Tibial nerve (tissue), 4 donors: ENCODE measurements around the gene RREB1. TPM values are rescaled to one million over a fixed set of nuclear protein-coding genes. Genes with fewer than 3 reads are reported as not detected.

Experiments
- DNase-seq, 2 donors: peaks; one replicate each; pipeline ENCODE4 v3.0.0-alpha.2; 2019; ENCODE audit warnings: low spot score in 2 of 2
- H3K27ac ChIP-seq, 4 donors: fragments of 200-600 bp; sonication (generic) in 3 of 4; one replicate each; pipeline ENCODE4 v1.5.1; 2017 to 2019; ENCODE audit warnings: mild to moderate bottlenecking in 1 of 4
- H3K27me3 ChIP-seq, 2 donors: fragments of 200-600 bp; sonication (generic) in 1 of 2; one replicate each; pipeline versions ENCODE4 v1.5.1 to v1.6.0; 2017 to 2019
- H3K36me3 ChIP-seq, 3 donors: fragments of 200-600 bp; sonication (generic); one replicate each; pipeline ENCODE4 v1.5.1; 2018 to 2019
- H3K4me1 ChIP-seq, 4 donors: fragments of 200-600 bp; sonication (generic) in 3 of 4; one replicate each; pipeline ENCODE4 v1.5.1; 2017 to 2019
- H3K4me3 ChIP-seq, 4 donors: fragments of 200-600 bp; sonication (generic) in 3 of 4; one replicate each; pipeline ENCODE4 v1.5.1; 2017 to 2019; ENCODE audit warnings: mild to moderate bottlenecking in 1 of 4, moderate library complexity in 1 of 4
- H3K9me3 ChIP-seq, 4 donors: fragments of 200-600 bp; sonication (generic) in 3 of 4; one replicate each; pipeline ENCODE4 v1.5.1; 2017 to 2019
- EP300 ChIP-seq, 2 donors: sonication (generic); formaldehyde crosslinking; IDR thresholded peaks; one replicate each; pipeline ENCODE4 v1.6.1; 2017; ENCODE audit warnings: antibody characterized with exemption in 2 of 2, mild to moderate bottlenecking in 1 of 2
- POLR2A ChIP-seq, 2 donors: fragments of 450-650 bp; IDR thresholded peaks; one replicate each; pipeline ENCODE4 v1.6.1; 2017; ENCODE audit warnings: antibody characterized with exemption in 2 of 2, mild to moderate bottlenecking in 2 of 2, moderate library complexity in 2 of 2
- WGBS, 2 donors: methylation state at CpG; one replicate each; pipeline ENCODE4 v1.1.5; 2018; 5-methylcytosine and 5-hydroxymethylcytosine counted together
- total RNA-seq, 4 donors: library from RNA; depleted of rRNA; stranded (reverse); fragments of >200 nt; gene quantifications; one replicate each; pipeline ENCODE4 v1.1.0, GENCODE V29; 2016
- TF ChIP-seq, protein P1 (sequence below), 5 experiments: fragments of 200-600 bp in 3 of 5; fragments of 450-650 bp in 2 of 5; sonication (generic) in 3 of 5; IDR thresholded peaks; one replicate each; pipeline ENCODE4 v1.5.1; 2016 to 2019; ENCODE audit warnings: antibody characterized with exemption in 5 of 5, mild to moderate bottlenecking in 3 of 5, moderate library complexity in 2 of 5

The RREB1 gene
- total RNA-seq, 4 donors from 2014 or later, result 32.3 to 61.5 (median 36.3) TPM

DNA sequence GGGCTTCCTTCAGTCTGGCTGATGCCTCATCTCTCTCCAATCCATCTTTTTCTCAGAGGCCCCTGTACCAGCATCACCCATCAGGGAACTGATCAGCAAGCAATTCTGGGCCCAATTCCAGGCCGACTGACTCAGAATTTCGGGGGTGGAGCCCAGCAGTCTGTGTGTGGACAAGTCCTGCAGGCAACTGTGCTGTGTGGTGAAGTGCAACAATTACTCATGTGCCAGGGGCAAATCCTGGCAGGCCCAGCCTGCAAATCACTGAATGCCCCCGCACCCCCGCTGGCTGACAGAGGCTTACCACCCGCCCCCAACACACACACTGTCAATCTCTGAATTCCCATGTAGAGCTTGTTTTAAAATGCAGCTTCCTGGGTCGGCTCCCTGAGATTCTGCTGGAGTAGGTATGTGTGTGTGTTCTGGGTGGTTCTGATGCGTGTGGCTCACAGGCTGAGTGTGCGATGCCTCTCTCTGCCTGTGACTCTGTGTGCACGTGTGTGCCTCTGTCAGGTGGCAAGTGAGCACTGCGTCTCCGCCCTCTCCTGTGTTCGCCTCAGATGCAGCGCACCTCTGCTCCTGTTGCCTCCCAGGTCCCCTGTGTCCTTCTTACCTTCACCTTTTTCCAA, 159.8 kb downstream of the RREB1 start:
- Histone ChIP-seq H3K4me3 (no peak overlapping the region), H3K27ac (no peak overlapping the region), H3K36me3 (peaks cover 0 to 5% (median 0%) of the 10 kb centered on the region in 3 donors), H3K4me1 (peaks cover 0 to 8% (median 0%) of the 10 kb centered on the region in 4 donors), H3K27me3 (no peaks in the 10 kb centered on the region), H3K9me3 (no peaks in the 10 kb centered on the region)
- no peak for TF ChIP-seq EP300 (IDR thresholded peaks at IDR 0.05)
- no peak for TF ChIP-seq POLR2A (IDR thresholded peaks at IDR 0.05)
- TF ChIP-seq, protein P1, sequence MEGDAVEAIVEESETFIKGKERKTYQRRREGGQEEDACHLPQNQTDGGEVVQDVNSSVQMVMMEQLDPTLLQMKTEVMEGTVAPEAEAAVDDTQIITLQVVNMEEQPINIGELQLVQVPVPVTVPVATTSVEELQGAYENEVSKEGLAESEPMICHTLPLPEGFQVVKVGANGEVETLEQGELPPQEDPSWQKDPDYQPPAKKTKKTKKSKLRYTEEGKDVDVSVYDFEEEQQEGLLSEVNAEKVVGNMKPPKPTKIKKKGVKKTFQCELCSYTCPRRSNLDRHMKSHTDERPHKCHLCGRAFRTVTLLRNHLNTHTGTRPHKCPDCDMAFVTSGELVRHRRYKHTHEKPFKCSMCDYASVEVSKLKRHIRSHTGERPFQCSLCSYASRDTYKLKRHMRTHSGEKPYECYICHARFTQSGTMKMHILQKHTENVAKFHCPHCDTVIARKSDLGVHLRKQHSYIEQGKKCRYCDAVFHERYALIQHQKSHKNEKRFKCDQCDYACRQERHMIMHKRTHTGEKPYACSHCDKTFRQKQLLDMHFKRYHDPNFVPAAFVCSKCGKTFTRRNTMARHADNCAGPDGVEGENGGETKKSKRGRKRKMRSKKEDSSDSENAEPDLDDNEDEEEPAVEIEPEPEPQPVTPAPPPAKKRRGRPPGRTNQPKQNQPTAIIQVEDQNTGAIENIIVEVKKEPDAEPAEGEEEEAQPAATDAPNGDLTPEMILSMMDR (IDR thresholded peaks at IDR 0.05), result no peak
- WGBS, 2 donors, result 55 to 61% methylated on average over 13 of the region's 13 CpGs
- DNase-seq, result peak in 1 of 2 donors; percentile 65

DNA sequence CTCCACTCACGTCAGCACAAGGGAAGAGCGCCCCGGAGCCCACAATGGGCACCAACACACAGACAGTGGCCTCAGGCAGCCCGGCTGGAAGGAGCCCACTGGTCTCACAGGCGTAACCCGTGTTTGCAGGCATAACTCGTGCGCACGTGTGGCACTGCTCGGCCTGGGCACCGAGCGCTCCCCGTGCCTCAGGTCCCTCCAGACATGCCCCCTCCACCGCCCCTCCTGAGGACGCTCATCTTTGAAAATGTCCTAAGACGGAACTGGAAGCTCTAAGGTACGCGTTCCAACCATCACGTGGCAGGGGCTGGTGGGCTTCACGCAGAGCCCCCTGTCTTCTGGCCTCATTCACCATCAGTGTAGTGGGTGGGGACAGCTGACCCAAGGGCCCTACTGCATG, 160.6 kb downstream of the RREB1 start:
- Histone ChIP-seq H3K36me3 (peaks cover 0 to 5% (median 0%) of the 10 kb centered on the region in 3 donors), H3K27ac (no peak overlapping the region), H3K27me3 (no peaks in the 10 kb centered on the region), H3K4me1 (peaks cover 0 to 8% (median 0%) of the 10 kb centered on the region in 4 donors), H3K4me3 (no peak overlapping the region), H3K9me3 (no peaks in the 10 kb centered on the region)
- no peak for DNase-seq
- WGBS, 2 donors, result 89 to 94% methylated on average over 18 to 20 of the region's 20 CpGs
- TF ChIP-seq EP300 (IDR thresholded peaks at IDR 0.05), result no peak
- TF ChIP-seq POLR2A (IDR thresholded peaks at IDR 0.05), result no peak
- TF ChIP-seq, protein P1 (IDR thresholded peaks at IDR 0.05), result no peak

DNA sequence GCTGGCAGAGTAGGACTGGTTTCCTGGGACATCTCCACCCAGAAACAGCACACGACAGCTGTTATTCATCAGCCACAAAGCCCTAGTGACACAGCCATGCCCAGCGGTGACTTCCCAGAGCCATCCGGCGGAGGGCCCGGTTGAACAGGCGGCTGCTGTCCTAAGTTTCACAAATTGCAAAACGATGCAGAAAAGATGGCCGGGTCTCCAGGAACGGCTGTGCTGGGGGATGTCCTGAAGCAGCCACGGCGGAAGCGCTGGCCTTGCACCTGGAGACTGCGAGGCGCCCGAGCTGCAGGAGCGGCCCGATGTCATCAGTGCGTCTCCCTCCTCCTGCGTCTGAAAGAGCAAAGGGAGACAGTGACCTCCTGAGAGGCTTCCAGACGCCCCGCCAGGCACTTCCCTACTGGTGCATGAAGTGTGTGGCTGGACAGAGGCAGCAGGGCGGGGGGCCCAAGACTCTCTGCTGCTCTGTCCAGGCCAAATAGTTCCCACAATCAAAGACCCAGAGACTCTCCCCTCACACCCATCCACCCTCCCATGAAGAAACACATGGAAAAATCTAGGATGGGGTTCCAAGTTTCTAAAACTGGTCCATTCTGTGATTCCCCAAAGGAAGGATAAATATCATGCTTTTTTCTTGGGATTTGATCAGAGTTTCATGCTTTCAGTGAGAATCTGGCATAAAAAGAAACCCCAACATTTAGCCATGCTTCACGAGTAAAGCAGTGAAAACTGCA, 161.2 kb downstream of the RREB1 start:
- Histone ChIP-seq H3K27ac (no peak overlapping the region), H3K36me3 (peaks cover 0 to 5% (median 0%) of the 10 kb centered on the region in 3 donors), H3K27me3 (no peaks in the 10 kb centered on the region), H3K4me3 (no peak overlapping the region), H3K9me3 (no peaks in the 10 kb centered on the region), H3K4me1 (peaks cover 0 to 8% (median 0%) of the 10 kb centered on the region in 4 donors)
- 82 to 85% methylated on average over 17 to 22 of the region's 23 CpGs for WGBS, 2 donors
- TF ChIP-seq POLR2A (IDR thresholded peaks at IDR 0.05) (no peak), EP300 (IDR thresholded peaks at IDR 0.05) (no peak)
- TF ChIP-seq, protein P1 (IDR thresholded peaks at IDR 0.05), result no peak
- no peak for DNase-seq

DNA sequence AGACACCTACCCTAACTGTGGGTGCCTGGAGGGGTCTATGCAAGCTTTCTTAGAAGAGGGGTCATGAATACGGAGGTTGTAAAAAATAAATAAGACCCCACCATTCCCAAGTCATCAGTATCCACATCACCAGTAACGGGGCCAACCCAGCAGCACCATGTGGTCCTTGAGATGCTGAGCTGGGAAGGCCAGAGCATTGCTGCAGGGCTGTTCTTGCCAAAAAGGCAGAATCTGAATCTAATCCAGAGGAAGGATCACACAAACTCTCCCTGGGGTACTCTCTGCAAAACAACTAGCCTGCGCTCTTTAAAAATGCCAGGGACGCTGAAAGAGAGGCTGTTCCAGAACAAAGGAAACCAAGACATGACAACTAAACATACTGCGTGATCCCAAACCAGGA, 162.1 kb downstream of the RREB1 start:
- 61 to 71% methylated on average over 5 of the region's 5 CpGs for WGBS, 2 donors
- peaks cover 0 to 5% (median 0%) of the 10 kb centered on the region in 3 donors for H3K36me3 ChIP-seq
- no peak overlapping the region for H3K4me3 ChIP-seq
- TF ChIP-seq POLR2A (IDR thresholded peaks at IDR 0.05), result no peak
- no peak for TF ChIP-seq EP300 (IDR thresholded peaks at IDR 0.05)
- TF ChIP-seq, protein P1 (IDR thresholded peaks at IDR 0.05), result no peak
- no peaks in the 10 kb centered on the region for H3K27me3 ChIP-seq
- no peaks in the 10 kb centered on the region for H3K9me3 ChIP-seq
- no peak overlapping the region for H3K27ac ChIP-seq
- no peak for DNase-seq
- peaks cover 0 to 8% (median 0%) of the 10 kb centered on the region in 4 donors for H3K4me1 ChIP-seq
